GM21786 (cell line): ENCODE results near the gene SLX4IP.
A peak's percentile ranks its signal among the peaks of the same experiment; 100 is the strongest.

Experiments used
- ATAC-seq: cut with Tn5 transposase; IDR thresholded peaks from one replicate; pipeline ENCODE4 v1.9.1; 2021; ENCODE audit not compliant: unreplicated experiment

The SLX4IP gene

GRCh38 chr20:10658051-10658823 is 223.1 kb downstream of the SLX4IP start:
- no peak for ATAC-seq

DNA sequence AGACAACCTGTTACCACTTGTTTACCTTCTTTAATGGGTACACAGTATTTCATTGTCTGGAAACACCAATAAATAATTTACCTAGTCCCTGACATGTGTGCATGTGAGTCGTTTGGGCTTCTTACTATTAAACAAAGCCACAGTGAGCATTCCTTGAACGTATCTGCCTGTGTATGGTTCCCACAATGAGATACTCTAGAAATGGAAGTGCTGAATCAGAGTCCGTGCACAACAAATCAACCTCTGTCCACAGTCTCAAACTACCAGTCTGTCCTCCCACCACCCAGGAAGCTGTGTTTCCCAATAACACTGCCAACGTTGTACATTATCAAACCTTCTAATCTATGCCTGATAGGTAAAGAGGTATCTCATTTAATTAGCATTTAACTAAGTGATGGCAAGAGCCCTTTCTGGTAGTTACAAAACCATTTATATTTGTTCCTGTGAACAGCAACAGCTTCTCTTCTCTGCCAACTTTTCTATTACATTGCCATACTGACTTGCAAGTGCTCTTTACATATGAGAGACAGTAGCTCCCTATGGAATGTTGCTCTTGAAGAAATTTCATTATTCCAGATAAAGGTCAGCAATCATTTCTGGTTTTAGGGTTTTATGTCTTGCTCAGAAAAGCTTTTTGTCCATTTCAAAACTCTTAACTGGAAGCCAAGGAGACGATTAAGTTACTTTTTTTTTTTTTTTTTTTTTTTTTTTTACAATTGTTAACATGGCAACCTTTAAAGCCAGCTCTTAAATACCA is 223.9 kb downstream of the SLX4IP start:
- no peak for ATAC-seq

- no peak for ATAC-seq
These were observed 224.8 kb downstream of the SLX4IP start for GRCh38 chr20:10659651-10660601.

GRCh38 chr20:10660661-10661060 is 225.6 kb downstream of the SLX4IP start:
- no peak for ATAC-seq

DNA sequence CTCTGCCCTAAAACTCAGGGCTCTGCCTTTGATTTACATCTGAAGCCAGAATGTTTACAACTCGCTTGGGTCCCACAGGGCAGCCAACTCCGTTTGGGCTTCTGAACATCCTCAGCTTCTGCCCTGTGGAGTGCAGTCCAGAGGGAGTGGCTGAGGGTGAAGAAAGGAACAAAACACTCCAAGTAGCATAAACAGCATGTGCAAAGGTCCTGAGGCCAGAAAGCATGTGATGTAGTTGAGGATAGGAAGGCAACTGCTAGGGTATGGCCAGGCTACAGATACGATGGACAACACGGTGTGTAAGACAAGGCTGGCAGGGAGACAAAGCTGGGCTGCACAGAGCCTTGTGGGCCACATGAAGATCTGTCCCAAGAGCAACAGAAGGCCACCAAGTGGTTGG is 226.2 kb downstream of the SLX4IP start:
- no peak for ATAC-seq

- ATAC-seq, result no peak
These were observed 227.0 kb downstream of the SLX4IP start for GRCh38 chr20:10662151-10662550.

GRCh38 chr20:10662661-10663458 is 227.8 kb downstream of the SLX4IP start:
- ATAC-seq, result no peak

GRCh38 chr20:10663756-10664155 is 228.7 kb downstream of the SLX4IP start:
- ATAC-seq, result no peak

DNA sequence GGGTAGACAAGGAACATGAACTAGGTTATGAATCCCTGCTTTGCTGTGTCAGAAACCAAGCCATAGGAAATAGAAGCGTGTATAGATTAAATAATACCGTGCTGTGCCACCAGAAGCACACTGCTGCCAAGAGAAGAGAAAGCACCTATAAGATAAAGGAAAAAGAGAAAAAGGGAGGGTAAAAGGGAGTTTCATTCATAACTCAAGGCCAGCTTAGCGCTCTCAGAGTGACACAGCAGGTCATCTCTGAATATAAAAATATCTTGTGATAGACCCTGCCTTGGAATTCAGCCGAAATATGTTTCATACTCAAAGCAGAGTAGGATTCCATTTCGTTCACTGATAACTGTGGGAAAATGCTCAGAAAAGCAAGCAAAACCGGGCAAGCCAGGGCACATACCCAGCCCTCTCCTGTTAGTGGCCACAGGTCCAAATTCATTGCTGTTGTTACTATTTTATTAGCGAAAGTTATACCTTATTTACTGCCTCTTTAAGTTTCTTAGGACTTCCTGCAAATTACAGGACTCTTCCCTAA is 230.0 kb downstream of the SLX4IP start:
- ATAC-seq, result no peak

- ATAC-seq, result no peak
These were observed 230.7 kb downstream of the SLX4IP start for GRCh38 chr20:10665791-10666190.

GRCh38 chr20:10666221-10667076 is 231.3 kb downstream of the SLX4IP start:
- ATAC-seq, result no peak

DNA sequence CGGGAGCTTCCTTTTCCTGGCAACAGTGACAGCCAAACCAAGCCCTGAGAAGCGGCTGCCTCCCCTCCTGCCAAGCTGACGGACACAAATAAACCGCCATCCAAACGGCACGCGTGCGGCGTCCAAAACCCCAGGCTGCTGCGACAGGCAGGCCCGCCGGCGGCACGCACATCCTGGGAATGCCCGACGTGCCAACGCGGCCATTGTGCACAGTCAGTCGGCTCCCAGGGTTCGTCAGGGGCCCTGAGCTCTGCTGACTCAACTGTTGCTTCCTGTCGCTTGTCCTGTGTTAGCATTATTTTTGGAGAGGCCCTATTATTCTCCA is 231.9 kb downstream of the SLX4IP start:
- ATAC-seq, result no peak

DNA sequence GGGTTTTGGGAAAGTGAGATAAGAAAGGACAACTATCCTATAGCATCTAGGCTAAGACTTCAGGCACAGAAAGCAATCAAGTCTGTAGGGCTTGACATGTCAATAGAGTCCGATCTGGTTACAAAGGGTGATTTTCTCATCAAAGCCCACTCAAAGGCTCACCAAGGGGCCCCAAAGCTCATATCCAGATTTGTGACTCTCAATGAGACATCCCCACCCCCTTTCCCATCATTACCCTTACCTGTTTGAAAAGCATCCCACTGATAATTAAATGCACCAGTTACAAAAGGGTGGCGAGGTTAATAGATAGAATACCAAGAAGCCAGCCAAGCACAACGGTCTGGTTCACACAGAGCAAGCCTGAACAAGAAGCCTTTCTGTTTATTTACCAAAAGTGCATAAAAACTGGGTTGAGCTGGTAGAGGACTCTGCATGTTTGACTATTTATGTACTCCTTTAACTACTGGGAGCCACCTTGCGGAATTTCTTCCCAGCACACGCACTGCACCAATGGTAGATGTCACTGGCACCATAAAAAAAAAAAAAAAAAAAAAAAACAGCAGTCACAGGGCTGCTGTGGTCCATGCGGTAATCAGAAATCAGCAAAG is 232.6 kb downstream of the SLX4IP start:
- no peak for ATAC-seq

GRCh38 chr20:10668677-10669368 is 233.7 kb downstream of the SLX4IP start:
- ATAC-seq, result no peak

DNA sequence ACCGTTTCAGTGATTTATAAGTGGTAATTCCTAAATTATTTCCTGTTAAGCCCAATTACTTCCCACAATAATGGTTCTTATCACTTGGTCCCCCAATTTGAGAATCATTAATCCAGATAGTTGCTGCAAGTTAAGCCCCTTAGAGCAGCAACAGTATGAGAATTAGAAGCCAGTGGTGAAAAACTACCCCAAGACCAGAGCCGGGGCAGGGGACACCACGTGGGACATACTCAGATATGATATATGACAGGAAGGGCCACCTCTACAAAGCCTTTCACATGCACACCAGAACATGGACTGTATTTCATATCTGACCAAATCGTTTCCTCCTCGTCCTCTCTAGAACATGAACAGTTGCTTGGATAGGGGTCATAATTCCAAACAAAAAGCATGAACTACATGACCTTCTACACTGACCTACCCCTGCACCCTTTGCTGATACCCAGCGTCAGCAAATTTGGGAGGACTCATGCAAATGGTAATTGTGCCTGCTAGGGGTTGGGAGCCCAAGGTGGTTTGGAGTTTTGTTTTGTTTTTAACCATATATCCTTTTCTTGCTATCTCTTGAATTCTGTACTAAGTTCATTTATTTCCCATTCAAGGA is 234.8 kb downstream of the SLX4IP start:
- no peak for ATAC-seq

DNA sequence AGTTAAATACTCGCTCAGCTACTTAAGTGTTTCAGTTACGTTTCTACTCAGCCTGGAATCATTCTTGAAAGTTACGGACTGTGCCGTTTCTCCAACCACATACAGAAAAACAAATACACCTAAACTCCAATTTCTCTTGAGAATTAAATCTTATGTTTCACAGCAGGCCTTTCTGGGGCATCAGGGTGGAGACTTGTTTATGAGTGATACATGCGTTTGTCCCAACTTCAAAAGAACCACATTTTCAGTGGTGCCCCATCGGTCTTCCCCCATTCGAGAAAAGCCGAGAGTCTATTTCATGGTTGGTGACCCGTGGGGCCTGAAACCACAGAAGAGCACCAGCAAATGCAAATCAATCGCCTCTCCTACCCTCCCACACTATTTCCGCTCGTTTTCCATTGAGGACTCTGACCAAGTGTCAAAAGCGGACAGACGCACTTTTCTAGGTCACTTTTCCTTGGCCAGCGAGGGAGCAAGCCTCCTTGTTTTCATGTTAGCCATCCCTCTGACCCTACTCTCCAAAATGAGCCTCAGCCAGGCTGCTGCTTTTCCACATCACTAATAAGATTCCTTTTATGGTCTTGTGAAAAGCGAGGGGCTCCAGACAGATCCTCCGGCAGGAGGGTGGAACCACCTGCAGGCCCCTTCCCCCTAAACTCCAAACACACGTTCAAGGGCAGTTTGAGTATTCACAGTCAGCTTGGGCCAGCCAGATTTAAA is 235.6 kb downstream of the SLX4IP start:
- ATAC-seq, result peak; percentile 26

DNA sequence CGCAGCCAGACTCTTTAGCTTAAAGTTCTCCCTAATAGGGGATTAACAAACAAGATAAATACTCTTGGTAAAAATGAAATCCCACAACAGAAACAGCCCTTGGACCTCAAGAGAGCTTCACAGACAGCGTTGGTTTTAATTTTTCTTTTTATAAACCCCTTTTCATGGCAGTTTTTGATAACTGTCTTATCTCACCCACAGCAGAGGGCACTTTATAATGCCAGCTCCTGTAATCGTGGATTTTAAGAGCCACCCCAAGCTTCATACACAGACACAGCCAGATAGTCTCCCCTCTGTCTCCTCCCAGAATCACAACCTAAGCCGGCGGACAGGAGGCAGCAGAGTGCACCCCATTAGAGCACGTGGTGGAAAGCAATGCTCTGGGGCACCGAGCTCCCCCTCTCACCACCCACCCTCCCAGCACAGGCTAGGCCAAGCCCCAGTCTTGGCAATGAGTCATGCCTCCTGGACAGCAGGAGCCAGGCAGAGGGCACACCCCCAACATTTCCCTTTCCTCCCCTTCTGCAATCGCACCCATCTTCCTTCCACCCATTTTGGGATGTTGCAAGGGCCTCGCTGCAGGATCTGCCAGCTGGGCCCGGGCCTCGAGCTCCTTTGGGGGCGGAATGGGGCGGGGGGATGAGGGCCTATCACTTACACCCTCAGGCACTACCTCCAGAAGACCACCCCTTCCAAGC is 236.3 kb downstream of the SLX4IP start:
- peak; percentile 25 for ATAC-seq
